Endothelial cell (in vitro differentiated cells): ENCODE measurements around the gene PTPN22. TPM values are rescaled to one million over a fixed set of nuclear protein-coding genes. Genes with fewer than 3 reads are reported as not detected.

Source experiments
- DNase-seq: peaks from one replicate; pipeline ENCODE4 v3.0.0; 2021; ENCODE audit warnings: low spot score
- H3K27ac Mint-ChIP-seq: one replicate; pipeline ENCODE4 v1.8.0; 2021; ENCODE audit warnings: mixed read lengths, inconsistent platforms; ENCODE audit not compliant: unreplicated experiment
- H3K27me3 Mint-ChIP-seq: one replicate; pipeline ENCODE4 v1.8.0; 2021; ENCODE audit warnings: mild to moderate bottlenecking, moderate library complexity, mixed read lengths, inconsistent platforms; ENCODE audit not compliant: unreplicated experiment
- H3K36me3 Mint-ChIP-seq: one replicate; pipeline ENCODE4 v1.8.0; 2021; ENCODE audit warnings: mild to moderate bottlenecking, low read depth, mixed read lengths, inconsistent platforms; ENCODE audit not compliant: unreplicated experiment
- H3K4me1 Mint-ChIP-seq: one replicate; pipeline ENCODE4 v1.8.0; 2021; ENCODE audit warnings: mild to moderate bottlenecking, mixed read lengths, inconsistent platforms; ENCODE audit not compliant: unreplicated experiment
- H3K4me3 Mint-ChIP-seq: one replicate; pipeline ENCODE4 v1.8.0; 2021; ENCODE audit warnings: mild to moderate bottlenecking, mixed read lengths, inconsistent platforms; ENCODE audit not compliant: unreplicated experiment
- H3K9me3 Mint-ChIP-seq: one replicate; pipeline ENCODE4 v1.8.0; 2021; ENCODE audit warnings: mixed read lengths, inconsistent platforms; ENCODE audit not compliant: unreplicated experiment
- CTCF ChIP-seq: fragments of 200-600 bp; sonication (generic); IDR thresholded peaks from one replicate; pipeline ENCODE4 v1.5.0; 2021; ENCODE audit warnings: antibody characterized with exemption; ENCODE audit not compliant: unreplicated experiment
- total RNA-seq: library from RNA; stranded (reverse); fragmentation: NEBNext Ultra II Directional; extraction: Animal tissue kit (Norgen Biotek cat#: 25700); gene quantifications from one replicate; pipeline ENCODE4 v1.2.1, GENCODE V29; 2021; ENCODE audit not compliant: unreplicated experiment

Gene PTPN22
- total RNA-seq, 1 donor from 2014 or later: 0.87 TPM

GRCh38 chr1:113777561-113777960 is 94.0 kb downstream of the PTPN22 start:
- no peaks in the 10 kb centered on the region for H3K9me3 Mint-ChIP-seq
- TF ChIP-seq CTCF: no peak
- no peaks in the 10 kb centered on the region for H3K4me1 Mint-ChIP-seq
- DNase-seq: no peak
- no peak overlapping the region for H3K27ac Mint-ChIP-seq
- H3K4me3 Mint-ChIP-seq: no peak overlapping the region
- no peaks in the 10 kb centered on the region for H3K27me3 Mint-ChIP-seq
- H3K36me3 Mint-ChIP-seq: peaks cover 8% of the 10 kb centered on the region

DNA sequence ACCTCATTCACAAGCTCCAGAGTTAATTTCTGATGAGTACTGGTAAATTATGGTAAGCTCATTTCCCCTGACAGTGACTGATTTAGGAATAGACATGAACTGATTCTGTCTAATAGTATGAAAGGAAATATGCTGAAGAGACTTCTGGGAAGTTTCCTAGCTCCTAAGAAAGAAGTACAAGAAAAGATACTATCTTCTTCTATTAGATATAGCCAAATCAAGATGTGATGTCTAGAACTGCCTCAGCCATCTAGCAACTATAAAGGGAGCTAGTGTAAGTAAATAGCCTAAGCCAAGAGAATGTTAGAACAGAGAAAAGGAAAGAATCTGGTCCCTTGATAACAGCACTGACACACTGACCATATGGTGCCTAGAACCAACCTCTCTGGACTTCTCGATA is 101.5 kb downstream of the PTPN22 start:
- Mint-ChIP-seq H3K4me1 (peaks cover 3% of the 10 kb centered on the region), H3K36me3 (peaks cover 10% of the 10 kb centered on the region), H3K27ac (no peak overlapping the region), H3K9me3 (no peaks in the 10 kb centered on the region), H3K4me3 (no peak overlapping the region), H3K27me3 (no peaks in the 10 kb centered on the region)
- no peak for TF ChIP-seq CTCF
- no peak for DNase-seq

- H3K4me1 Mint-ChIP-seq: peaks cover 3% of the 10 kb centered on the region
- H3K27ac Mint-ChIP-seq: no peak overlapping the region
- no peaks in the 10 kb centered on the region for H3K27me3 Mint-ChIP-seq
- peaks cover 10% of the 10 kb centered on the region for H3K36me3 Mint-ChIP-seq
- H3K9me3 Mint-ChIP-seq: no peaks in the 10 kb centered on the region
- H3K4me3 Mint-ChIP-seq: no peak overlapping the region
- DNase-seq: no peak
- no peak for TF ChIP-seq CTCF
These were observed 101.9 kb downstream of the PTPN22 start for GRCh38 chr1:113769601-113769970.

GRCh38 chr1:113768916-113769600 is 102.5 kb downstream of the PTPN22 start:
- TF ChIP-seq CTCF: no peak
- DNase-seq: no peak
- Mint-ChIP-seq H3K9me3 (no peaks in the 10 kb centered on the region), H3K4me1 (peaks cover 3% of the 10 kb centered on the region), H3K36me3 (peaks cover 10% of the 10 kb centered on the region), H3K27me3 (no peaks in the 10 kb centered on the region), H3K27ac (no peak overlapping the region), H3K4me3 (peak overlapping the region; percentile 40)

DNA sequence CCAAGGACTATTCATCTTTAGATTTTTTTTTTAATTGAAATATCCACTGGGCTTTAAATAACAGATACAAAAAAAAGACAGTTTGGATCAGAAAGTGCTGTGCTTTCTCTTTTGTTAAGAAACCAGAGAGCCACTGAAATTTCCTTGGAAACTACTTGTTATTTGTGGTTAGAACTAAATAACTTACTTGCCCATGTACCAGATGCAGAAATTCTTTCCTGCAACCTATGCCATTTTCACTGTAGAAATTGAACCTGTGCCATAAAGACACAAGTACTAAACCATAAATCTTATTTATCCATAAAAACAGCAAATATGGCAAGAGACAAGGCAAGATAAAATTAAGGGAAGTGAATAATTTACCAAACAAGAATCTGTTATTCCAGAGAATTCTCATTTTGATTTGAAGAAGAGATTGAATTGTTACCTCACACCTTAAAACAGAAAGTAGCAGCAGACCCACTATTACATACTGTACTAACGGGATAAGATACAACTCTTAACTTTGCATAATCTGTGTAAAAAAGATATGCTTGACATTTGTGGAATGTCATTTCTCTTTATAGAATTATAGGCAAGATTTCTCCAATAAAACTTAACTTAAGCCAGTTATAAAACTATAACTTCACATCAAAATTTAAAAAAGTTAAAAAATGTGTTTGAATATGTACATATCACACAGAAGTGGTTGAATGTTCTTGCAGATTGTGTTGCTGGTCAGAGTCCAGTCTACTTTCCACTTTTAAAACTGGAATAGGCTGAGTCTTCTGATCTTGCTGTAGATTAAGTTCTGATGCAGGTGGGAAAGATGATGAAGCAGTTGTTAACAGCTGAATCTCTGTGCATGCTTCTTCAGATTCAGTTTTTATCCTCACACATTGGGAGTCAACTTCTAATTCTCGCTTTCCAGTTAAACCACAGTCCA is 105.9 kb downstream of the PTPN22 start:
- peaks cover 10% of the 10 kb centered on the region for H3K36me3 Mint-ChIP-seq
- DNase-seq: no peak
- H3K27ac Mint-ChIP-seq: no peak overlapping the region
- H3K27me3 Mint-ChIP-seq: no peaks in the 10 kb centered on the region
- no peak overlapping the region for H3K4me3 Mint-ChIP-seq
- TF ChIP-seq CTCF: no peak
- no peaks in the 10 kb centered on the region for H3K9me3 Mint-ChIP-seq
- peaks cover 1% of the 10 kb centered on the region for H3K4me1 Mint-ChIP-seq
